ENCODE measurements around the gene HOXB9. TPM values are rescaled to one million over a fixed set of nuclear protein-coding genes. Genes with fewer than 3 reads are reported as not detected.

HOXB9 gene
- total and polyA plus RNA-seq, 4 donors, result 19.8 to 413 (median 129) TPM

GRCh38 chr17:48639982-48640857, 14.1 kb upstream of the HOXB9 start:
- Histone ChIP-seq H3K27me3 (ENCODE audit: control insufficient read depth, insufficient read depth, low read length) (peaks cover 56% of the 10 kb centered on the region), H3K4me3 (ENCODE audit: low read depth, low read length) (no peak overlapping the region), H3K4me1 (ENCODE audit: control insufficient read depth, insufficient read depth, low read length) (peaks cover 49% of the 10 kb centered on the region), H3K27ac (ENCODE audit: low read depth, low read length) (no peak overlapping the region), H3K9me3 (ENCODE audit: control insufficient read depth, insufficient read depth, low read length) (no peaks in the 10 kb centered on the region), H3K36me3 (ENCODE audit: control insufficient read depth, insufficient read depth, low read length) (no peaks in the 10 kb centered on the region)
- WGBS (ENCODE audit: insufficient coverage), result 80% methylated on average over 2 of the region's 6 CpGs
- no peak for DNase-seq (ENCODE audit: low read depth in 4 of 6, low spot score in 6 of 6)

- 23% methylated on average over 4 of the region's 5 CpGs for WGBS (ENCODE audit: insufficient coverage)
- Histone ChIP-seq H3K9me3 (ENCODE audit: control insufficient read depth, insufficient read depth, low read length) (no peaks in the 10 kb centered on the region), H3K27ac (ENCODE audit: low read depth, low read length) (no peak overlapping the region), H3K4me3 (ENCODE audit: low read depth, low read length) (no peak overlapping the region), H3K27me3 (ENCODE audit: control insufficient read depth, insufficient read depth, low read length) (peaks cover 56% of the 10 kb centered on the region), H3K4me1 (ENCODE audit: control insufficient read depth, insufficient read depth, low read length) (peaks cover 55% of the 10 kb centered on the region), H3K36me3 (ENCODE audit: control insufficient read depth, insufficient read depth, low read length) (no peaks in the 10 kb centered on the region)
- no peak for DNase-seq (ENCODE audit: low read depth in 4 of 6, low spot score in 6 of 6)
Measured at GRCh38 chr17:48639136-48639535, 13.0 kb upstream of the HOXB9 start.

- Histone ChIP-seq H3K36me3 (ENCODE audit: control insufficient read depth, insufficient read depth, low read length) (peaks cover 4% of the 10 kb centered on the region), H3K27me3 (ENCODE audit: control insufficient read depth, insufficient read depth, low read length) (peaks cover 54% of the 10 kb centered on the region), H3K9me3 (ENCODE audit: control insufficient read depth, insufficient read depth, low read length) (no peaks in the 10 kb centered on the region), H3K27ac (ENCODE audit: low read depth, low read length) (peak overlapping the region; percentile 81), H3K4me1 (ENCODE audit: control insufficient read depth, insufficient read depth, low read length) (peaks cover 63% of the 10 kb centered on the region), H3K4me3 (ENCODE audit: low read depth, low read length) (no peak overlapping the region)
- DNase-seq (ENCODE audit: low read depth in 4 of 6, low spot score in 6 of 6), result peak in 1 of 6 donors; percentile 50
- WGBS (ENCODE audit: insufficient coverage), result 40% methylated on average over 10 of the region's 18 CpGs
Measured at GRCh38 chr17:48637323-48638260, 11.4 kb upstream of the HOXB9 start.

DNA sequence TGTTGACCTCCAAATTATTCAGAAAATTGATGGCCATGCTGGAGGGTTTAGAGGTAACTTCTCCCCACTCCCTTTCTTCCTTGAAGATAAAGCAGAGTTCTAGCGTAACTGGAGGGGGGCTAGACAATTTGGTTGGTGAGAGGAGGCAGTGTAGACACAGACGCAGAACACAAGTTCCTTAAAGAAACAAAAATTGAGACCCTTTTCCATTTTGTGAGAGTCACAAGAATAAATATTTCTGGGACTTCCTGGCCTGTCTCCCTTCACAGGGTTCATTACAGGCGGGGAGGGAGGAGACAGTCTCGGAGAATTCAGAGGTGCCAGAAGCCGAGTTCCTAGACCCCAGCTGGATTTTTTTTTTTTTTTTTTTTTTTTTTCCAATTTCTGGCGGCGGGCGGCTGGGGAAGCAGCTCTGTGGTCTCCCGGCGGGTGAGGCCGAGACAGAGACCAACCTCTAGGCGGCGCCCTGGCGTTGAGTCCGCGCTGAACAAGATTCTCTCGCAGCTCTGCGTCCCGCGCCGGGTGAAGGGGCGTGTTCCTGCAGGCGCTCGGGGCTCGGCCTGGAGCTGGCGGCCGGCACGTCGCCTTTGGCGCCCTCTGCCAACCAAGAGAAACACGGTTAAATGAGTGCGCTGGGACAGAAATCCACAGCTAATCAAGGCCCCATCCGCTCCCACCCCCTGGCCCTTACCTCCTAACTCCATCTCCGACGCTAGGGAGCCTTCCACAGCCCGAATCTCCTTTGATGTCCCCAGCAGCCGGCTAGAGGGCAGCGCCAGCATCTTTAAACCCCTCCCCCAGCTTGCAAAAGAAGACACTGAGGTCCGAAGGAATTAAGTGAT, 10.2 kb upstream of the HOXB9 start:
- Histone ChIP-seq H3K36me3 (ENCODE audit: control insufficient read depth, insufficient read depth, low read length) (peaks cover 4% of the 10 kb centered on the region), H3K27ac (ENCODE audit: low read depth, low read length) (peak overlapping the region; percentile 81), H3K4me3 (ENCODE audit: low read depth, low read length) (peak overlapping the region; percentile 14), H3K27me3 (ENCODE audit: control insufficient read depth, insufficient read depth, low read length) (peaks cover 53% of the 10 kb centered on the region), H3K4me1 (ENCODE audit: control insufficient read depth, insufficient read depth, low read length) (peaks cover 51% of the 10 kb centered on the region), H3K9me3 (ENCODE audit: control insufficient read depth, insufficient read depth, low read length) (no peaks in the 10 kb centered on the region)
- peak in 3 of 6 donors; percentile 81 to 95 (median 90) for DNase-seq (ENCODE audit: low read depth in 4 of 6, low spot score in 6 of 6)
- WGBS (ENCODE audit: insufficient coverage), result 0% methylated on average over 27 of the region's 39 CpGs

GRCh38 chr17:48634493-48635208, 8.5 kb upstream of the HOXB9 start:
- H3K9me3 ChIP-seq (ENCODE audit: control insufficient read depth, insufficient read depth, low read length), result no peaks in the 10 kb centered on the region
- peaks cover 49% of the 10 kb centered on the region for H3K4me1 ChIP-seq (ENCODE audit: control insufficient read depth, insufficient read depth, low read length)
- H3K27ac ChIP-seq (ENCODE audit: low read depth, low read length), result no peak overlapping the region
- peaks cover 49% of the 10 kb centered on the region for H3K27me3 ChIP-seq (ENCODE audit: control insufficient read depth, insufficient read depth, low read length)
- WGBS (ENCODE audit: insufficient coverage), result 63% methylated on average over 17 of the region's 20 CpGs
- DNase-seq (ENCODE audit: low read depth in 4 of 6, low spot score in 6 of 6), result peak in 2 of 6 donors; percentile 3 to 25
- H3K4me3 ChIP-seq (ENCODE audit: low read depth, low read length), result no peak overlapping the region
- peaks cover 4% of the 10 kb centered on the region for H3K36me3 ChIP-seq (ENCODE audit: control insufficient read depth, insufficient read depth, low read length)

DNA sequence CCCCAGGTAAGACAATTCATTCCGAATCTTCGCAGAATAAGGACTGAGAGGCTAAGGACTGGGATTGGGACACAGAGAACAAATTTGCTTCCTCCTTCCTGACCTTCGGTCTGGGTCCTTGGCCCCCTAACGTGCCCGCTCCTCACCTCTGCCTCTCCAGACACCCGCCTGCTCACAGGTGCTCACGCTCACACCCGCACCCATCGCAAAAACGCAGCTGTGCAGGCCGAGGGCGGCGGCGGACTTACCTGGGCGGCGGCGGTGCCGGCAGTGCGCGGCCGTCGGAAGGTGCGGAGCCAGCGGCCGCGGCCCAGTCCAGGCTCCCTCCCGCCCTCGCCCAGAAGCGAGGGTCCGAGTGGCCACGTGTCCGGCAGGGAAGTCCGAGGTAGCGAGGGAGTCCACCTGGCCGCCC, 7.1 kb upstream of the HOXB9 start:
- Histone ChIP-seq H3K27ac (ENCODE audit: low read depth, low read length) (no peak overlapping the region), H3K27me3 (ENCODE audit: control insufficient read depth, insufficient read depth, low read length) (peaks cover 54% of the 10 kb centered on the region), H3K4me1 (ENCODE audit: control insufficient read depth, insufficient read depth, low read length) (peaks cover 47% of the 10 kb centered on the region), H3K4me3 (ENCODE audit: low read depth, low read length) (no peak overlapping the region), H3K36me3 (ENCODE audit: control insufficient read depth, insufficient read depth, low read length) (peaks cover 4% of the 10 kb centered on the region), H3K9me3 (ENCODE audit: control insufficient read depth, insufficient read depth, low read length) (no peaks in the 10 kb centered on the region)
- DNase-seq (ENCODE audit: low read depth in 4 of 6, low spot score in 6 of 6), result peak in 1 of 6 donors; percentile 1
- WGBS (ENCODE audit: insufficient coverage), result 31% methylated on average over 35 of the region's 35 CpGs

DNA sequence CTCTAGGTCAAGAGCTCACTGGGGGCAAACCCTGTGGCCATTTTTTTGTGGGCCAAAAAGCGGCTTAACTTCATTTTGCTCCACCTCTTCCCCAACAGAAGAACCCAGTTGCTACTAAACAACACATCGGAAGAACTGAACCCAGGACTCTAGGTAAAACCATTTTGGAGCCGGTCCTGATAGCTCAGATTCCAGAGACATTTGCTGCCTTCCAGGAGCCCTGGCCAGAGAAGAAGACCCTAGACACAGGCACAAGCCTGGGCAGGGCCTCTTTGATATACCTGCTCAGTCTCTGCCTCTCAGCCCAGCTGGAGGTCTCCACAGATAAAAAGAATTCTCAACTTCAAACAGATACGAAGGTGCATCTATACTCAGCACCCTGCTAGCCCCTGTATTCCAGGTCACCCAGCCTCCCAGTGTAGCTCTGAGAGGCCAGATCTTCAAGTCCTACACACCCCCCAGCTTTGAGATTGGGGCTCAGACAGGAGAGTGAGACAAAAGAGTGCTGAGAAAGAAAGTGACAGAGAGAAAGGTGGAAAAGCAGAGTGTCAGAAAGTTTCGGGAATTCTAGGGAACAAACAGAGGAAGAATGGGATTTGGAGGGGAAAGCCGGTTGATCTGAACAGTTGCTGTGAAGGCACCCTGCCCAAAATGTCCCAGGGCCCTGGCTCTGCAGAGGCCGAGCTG, 6.6 kb upstream of the HOXB9 start:
- Histone ChIP-seq H3K9me3 (ENCODE audit: control insufficient read depth, insufficient read depth, low read length) (no peaks in the 10 kb centered on the region), H3K27me3 (ENCODE audit: control insufficient read depth, insufficient read depth, low read length) (peaks cover 55% of the 10 kb centered on the region), H3K36me3 (ENCODE audit: control insufficient read depth, insufficient read depth, low read length) (peaks cover 4% of the 10 kb centered on the region), H3K4me3 (ENCODE audit: low read depth, low read length) (no peak overlapping the region), H3K27ac (ENCODE audit: low read depth, low read length) (no peak overlapping the region), H3K4me1 (ENCODE audit: control insufficient read depth, insufficient read depth, low read length) (peaks cover 52% of the 10 kb centered on the region)
- peak in 2 of 6 donors; percentile 1 to 17 for DNase-seq (ENCODE audit: low read depth in 4 of 6, low spot score in 6 of 6)
- WGBS (ENCODE audit: insufficient coverage), result 54% methylated on average over 6 of the region's 7 CpGs

DNA sequence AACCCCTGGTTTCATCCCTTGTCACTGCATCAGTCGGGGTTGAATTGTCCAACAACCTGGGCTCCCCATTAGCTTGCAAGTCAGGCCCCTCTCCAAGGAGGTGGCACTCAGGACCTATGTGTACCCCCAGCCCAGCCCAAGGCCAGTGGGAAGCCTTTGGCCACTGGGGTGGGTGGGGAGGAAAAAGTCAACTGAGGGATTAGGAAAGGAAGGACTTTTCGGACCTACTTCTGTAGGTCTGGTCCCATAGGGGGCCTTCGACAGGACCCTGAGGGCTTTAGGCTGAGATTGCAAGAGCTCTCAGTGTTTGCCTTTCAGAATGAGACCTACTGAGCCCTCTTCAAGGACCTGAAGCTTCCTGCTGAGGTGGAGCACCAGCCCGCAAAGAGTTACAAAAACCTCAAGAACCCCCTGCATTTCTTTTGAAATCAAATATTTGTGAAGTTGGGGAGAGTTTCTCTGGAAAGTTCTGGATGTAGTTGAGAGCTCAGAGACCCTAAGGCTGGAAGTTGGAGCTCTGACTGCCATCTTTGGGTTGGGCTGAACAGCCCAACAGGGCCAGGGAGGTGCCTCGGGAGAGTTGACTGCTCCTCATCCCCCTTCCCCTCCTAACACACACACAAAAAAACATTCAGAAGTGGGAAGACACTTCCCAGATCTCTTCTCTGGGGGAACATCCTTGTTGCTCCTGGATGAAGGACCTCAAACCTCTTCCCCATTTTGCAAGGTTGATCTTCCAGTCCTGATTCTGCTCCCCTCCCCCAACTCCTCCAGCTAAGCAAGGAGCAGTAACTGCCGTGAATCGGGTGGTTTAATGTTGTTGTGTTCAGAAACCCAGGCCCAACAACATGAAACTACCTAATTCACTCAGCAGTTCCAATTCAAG, 5.8 kb upstream of the HOXB9 start:
- H3K9me3 ChIP-seq (ENCODE audit: control insufficient read depth, insufficient read depth, low read length), result no peaks in the 10 kb centered on the region
- H3K4me3 ChIP-seq (ENCODE audit: low read depth, low read length), result no peak overlapping the region
- H3K4me1 ChIP-seq (ENCODE audit: control insufficient read depth, insufficient read depth, low read length), result peaks cover 52% of the 10 kb centered on the region
- no peak overlapping the region for H3K27ac ChIP-seq (ENCODE audit: low read depth, low read length)
- H3K27me3 ChIP-seq (ENCODE audit: control insufficient read depth, insufficient read depth, low read length), result peaks cover 63% of the 10 kb centered on the region
- WGBS (ENCODE audit: insufficient coverage), result 45% methylated on average over 4 of the region's 7 CpGs
- peaks cover 4% of the 10 kb centered on the region for H3K36me3 ChIP-seq (ENCODE audit: control insufficient read depth, insufficient read depth, low read length)
- DNase-seq (ENCODE audit: low read depth in 4 of 6, low spot score in 6 of 6), result peak in 1 of 6 donors; percentile 29
